ENCODE measurements around the gene C2CD4C.
"Not testable (repeated sequence)": the region's sequence is repeated elsewhere in the genome, so short reads cannot be mapped to it uniquely, and the experiment has no call there.

C2CD4C gene

DNA sequence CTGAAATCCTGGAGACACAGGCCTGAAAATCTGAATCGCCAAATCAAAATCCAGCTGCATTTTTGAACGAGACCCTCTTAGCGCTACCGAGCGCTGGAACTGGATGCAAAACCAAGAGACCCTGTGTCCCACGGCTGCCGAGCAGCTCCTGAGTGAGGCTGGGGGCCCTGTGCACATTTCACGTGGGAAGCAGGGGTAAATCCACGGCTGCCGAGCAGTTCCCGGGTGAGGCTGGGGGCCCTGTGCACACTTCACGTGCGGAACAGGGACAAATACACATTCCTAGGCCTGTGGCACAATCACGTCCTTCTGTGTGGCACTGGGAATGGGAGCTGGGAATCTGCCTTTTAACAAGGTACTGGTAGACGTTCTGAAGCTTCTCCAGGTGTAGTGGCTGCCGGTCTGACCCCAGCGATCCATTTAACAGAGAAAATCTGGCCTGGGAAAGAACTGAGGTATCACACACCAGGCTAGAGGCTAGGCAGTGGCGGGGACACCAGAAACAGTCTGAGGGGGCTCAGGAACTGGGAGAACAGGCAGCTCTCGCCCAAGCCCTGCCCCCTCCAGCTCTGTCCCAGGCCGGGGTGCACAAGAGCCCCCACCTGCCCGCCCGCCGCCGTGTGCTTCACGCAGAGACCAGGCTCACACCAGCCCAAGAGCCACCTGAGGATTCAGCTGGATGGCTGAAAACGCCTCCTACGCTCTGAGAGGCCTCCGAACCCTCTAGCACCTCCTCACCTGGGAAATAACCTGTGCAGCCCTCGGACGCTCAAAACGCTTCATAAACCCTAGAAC is 11.0 kb upstream of the C2CD4C start:
- Histone ChIP-seq H3K27ac (no peak overlapping the region), H3K4me3 (no peak overlapping the region)

DNA sequence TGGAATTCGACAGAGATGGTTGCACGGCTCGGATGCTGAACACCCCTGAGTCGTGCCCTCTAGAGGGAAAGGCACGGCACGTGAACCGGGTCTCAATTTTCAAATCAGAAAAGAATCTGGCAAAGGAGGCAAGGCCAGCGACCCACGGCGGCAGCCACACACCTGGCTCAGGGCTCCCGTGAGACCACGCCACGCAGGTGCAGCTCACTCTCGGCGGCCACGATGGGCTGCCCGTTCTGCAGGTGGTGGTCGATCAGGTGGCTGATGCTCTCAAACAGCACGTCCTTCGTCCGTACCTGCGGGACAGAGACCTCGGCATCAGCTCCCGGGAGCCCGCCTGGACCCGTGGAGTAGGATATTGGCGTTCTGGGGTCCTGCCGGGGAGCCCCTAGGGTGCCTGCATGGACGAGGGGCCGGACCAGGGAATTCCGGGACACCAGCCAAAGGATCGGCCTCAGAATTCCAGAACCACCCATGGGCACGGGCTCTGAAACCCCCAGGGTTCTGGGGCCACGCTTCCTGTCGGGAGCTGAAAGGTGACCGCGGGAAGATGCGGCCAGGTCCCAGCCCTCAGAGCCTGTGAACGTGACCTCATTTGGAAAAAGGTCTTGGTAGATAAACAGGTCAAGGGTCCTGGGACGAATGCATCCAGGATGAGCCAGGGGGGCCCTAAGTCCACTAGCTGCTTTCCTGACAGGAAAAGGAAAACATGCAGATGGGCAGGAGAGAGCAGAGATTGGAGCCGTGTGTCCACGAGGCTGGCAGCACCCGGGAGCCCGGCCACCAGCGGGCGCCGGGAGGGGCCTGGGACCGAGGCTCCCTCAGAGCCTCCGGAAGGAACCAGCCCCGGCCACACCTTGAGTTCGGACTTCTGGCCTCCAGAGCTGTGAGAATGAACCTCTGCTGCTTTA is 10.1 kb upstream of the C2CD4C start:
- H3K27ac ChIP-seq = no peak overlapping the region

DNA sequence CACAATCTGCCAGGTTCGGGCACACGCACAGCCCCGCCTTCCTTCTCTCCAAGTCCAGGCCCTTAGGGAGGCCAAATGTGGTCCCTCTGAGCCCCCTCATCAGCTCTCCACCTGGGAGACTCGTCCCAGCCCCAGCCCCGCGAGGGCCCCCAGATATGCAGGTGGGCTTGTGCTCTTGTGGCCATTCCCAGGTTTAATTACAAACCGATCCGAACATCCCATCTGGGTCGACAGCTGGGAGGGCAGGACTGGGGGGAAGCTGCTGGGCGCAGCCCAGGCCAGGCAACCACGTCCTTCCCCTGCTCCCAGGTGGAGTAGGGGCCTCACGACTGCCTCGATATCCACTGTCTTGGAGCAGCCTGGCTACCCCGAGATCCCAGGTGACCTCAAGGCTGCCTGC is 7.5 kb upstream of the C2CD4C start:
- no peak overlapping the region for H3K27ac ChIP-seq

More for the DNA sequence above, 10.1 kb upstream of the C2CD4C start:
- no peak overlapping the region for H3K4me3 ChIP-seq

DNA sequence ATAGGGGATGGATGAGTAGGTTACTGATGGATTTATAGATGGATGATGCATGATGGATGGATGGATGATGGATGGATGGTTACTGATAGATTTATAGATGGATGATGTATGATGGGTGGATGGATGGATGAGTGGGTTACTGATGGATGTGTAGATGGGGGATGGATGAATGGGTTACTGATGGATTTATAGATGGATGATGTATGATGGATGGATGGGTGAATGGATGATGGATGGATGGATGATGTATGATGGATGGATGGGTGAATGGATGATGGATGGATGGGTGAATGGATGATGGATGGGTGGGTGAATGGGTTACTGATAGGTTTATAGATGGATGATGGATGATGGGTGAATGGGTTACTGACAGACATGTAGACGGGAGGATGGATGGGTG is 6.3 kb upstream of the C2CD4C start:
- no peak overlapping the region for H3K4me3 ChIP-seq
- H3K27ac ChIP-seq = no peak overlapping the region

More for the DNA sequence above, 7.5 kb upstream of the C2CD4C start:
- no peak overlapping the region for H3K4me3 ChIP-seq

DNA sequence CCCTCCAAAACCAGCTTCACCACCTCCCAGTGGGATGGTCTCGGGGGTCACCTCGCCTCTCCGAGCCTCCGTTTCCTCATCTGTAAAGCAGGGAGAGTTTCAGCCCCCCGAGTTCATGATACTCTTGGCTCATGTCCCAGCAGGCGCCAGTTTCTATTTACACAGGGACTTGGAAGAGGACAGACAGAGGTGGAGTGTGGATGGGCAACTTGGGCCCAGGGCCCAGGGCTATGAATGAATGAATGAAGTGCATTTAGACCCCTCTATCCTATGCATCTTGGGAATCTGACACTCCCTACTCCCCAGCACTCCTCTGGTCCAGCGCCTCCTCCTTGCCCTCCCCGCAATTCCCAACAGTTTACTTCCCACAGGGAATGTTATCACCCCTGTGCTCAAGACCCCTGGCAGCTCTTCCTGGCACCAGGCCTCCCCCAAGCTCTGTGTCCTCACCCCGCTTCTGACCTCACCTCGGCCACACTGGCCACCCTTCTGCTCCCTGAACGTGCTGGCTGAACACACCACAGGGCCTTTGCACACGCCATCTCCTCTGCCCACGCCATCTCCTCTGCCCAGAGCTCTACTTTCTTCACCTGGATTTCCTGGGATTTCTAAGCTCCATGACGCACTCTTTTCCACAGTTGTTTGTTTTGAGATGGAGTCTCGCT is 4.9 kb upstream of the C2CD4C start:
- Histone ChIP-seq H3K27ac (no peak overlapping the region), H3K4me3 (no peak overlapping the region)

DNA sequence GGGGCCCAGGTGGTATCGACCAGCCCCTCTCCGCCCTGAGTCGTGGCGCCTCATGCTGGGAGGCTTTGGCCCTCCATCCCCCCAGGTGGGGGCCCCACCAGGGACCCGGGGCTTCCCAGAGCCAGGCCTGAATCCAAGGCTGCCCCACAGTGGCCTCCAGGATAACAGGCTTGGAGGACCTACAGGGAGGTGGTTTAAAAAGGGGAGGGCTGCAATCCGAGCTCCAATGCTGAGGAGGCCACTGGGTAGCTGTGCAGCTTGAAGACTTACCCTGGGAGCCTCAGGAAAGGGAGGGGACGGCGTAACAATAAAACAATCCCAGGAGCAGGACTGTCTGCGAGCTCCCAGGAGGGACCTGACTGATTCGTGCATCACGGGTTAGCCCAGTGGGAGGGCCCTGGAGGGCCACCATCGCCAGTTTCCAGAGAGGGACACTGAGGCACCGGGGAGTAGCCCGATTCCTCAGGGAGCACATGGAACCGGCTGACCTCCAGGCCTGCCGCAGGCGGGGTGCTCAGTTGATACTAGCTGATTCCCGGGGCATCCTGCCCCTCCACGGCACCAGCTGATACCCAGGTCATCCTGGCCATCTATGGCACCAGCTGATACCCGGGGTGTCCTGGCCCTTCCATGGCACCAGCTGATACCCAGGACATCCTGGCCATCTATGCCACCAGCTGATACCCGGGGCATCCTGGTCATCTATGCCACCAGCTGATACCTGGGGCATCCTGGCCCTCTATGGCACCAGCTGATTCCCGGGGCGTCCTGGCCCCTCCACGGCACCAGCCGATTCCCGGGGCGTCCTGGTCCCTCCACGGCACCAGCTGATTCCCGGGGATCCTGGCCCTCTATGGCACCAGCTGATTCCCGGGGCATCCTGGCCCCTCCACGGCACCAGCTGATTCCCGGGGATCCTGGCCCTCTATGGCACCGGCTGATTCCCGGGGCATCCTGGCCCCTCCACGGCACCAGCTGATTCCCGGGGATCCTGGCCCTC is 3.7 kb upstream of the C2CD4C start:
- Histone ChIP-seq H3K4me3 (no peak overlapping the region), H3K27ac (no peak overlapping the region)

DNA sequence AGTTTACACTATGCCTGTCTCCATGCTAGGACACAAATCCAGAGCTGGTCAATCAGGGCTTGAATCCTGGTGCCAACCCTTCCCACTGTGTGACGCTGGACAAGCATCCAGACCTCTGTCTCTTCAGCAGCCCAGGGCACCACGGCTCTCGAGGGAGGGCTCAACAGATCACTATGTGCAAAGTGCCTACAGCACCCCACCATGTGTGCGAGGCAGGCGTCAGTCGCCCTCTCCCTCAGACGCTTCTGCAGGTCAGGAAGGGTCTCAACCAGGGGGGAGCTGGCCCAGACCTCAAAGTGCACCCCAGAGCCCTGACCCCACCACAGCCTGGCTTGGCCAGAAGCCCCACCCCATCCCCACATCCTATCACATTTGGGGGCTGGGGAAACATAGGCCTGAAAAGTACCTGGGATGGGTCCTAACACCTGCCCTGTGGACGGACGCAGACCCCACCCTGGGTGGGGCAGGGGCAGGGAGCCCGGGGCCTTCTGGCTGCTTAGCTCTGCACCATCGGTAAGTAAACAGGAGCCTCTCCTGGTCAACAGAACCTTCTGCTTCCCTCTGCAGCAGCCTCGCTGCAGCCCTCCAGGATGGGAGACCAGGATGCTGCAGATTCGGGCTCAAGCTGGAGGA is 2.9 kb upstream of the C2CD4C start:
- Histone ChIP-seq H3K27ac (no peak overlapping the region), H3K4me3 (no peak overlapping the region)

DNA sequence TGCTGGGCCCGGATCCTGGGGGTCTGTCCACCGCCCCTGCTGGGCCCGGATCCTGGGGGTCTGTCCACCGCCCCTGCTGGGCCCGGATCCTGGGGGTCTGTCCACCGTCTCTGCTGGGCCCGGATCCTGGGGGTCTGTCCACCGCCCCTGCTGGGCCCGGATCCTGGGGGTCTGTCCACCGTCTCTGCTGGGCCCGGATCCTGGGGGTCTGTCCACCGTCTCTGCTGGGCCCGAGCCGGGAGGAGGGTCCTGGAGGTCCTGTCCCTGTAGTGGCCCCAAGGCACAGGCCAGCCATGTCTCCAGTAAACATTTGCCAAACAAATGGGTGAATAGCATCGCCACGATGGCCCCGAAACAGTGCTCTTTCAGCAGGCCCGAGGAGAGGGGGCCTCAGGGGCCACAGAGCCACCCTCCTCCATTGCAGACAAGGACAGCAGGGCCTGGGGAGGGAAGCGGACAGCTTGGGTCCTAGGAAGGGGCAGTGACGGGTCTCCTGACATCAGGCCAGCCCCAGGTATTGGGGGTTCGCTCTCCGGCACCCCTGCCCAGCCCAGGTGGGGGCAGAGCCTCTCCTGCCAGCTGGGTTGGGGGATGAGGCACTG is 2.3 kb upstream of the C2CD4C start:
- not testable (repeated sequence) for H3K4me3 ChIP-seq, H3K27ac ChIP-seq

DNA sequence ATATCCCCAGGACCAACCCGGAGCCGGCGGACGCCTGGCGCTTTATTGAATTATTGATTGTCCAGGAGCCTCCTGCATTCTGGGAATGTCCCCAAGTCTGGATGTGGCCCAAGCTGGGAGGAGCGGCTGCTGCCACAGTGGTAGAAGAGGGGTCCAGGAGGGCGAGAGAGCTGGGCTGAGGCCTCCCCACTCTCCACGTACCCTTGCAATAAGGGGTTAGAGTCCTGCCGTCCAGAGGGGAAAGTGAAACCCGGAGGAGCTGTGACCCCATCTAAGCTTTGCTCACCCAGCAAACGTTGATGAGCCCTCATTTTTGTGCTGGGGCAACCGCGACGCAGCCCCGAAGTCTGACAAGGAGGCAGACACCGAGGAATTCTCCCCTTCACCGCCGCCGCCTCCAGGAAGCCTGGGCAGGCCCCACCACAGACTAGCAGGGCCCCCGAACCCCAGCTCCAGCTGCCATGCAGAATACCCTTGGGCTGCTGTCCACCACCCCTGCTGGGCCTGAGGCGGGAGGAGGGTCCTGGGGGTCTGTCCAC is 1.4 kb upstream of the C2CD4C start:
- Histone ChIP-seq H3K4me3 (no peak overlapping the region), H3K27ac (no peak overlapping the region)

DNA sequence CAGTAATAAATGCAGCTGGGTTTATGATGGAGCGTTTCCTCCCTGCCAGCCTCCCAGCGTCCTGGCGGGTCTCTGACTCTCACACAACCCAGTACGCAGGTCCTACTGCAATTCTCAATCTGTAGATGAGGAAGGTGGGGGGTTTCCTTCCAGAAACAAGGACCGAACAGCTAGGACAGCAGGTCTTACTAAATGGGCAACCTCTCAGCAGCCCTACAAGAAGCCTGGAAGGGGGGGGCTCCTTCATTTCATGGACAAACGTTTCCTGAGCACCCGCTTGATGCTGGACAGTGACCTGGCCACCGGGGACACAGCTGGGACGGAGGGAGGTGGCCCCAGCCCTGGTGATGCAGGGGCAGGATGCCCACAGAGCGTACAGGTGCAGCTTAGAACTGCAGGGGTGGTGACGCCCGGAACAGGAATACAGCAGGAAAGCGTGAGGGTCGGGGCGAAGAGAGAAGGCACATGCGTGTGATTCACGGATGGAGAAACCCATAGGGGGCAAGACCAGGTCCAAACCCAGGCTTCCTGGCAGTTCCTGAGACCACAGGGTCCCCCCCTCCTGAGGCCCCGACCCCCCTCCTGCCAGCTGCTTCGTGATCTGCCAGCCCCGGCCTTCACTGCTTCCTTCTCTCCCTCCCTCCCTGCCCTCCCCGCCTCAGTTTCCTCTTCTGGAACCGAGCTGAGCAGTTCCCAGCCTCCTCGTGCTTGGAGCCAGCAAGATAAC is 732 bp upstream of the C2CD4C start:
- Histone ChIP-seq H3K27ac (no peak overlapping the region), H3K4me3 (peak overlapping the region in 5 of 7 experiments; percentile 15 to 47 (median 31))

DNA sequence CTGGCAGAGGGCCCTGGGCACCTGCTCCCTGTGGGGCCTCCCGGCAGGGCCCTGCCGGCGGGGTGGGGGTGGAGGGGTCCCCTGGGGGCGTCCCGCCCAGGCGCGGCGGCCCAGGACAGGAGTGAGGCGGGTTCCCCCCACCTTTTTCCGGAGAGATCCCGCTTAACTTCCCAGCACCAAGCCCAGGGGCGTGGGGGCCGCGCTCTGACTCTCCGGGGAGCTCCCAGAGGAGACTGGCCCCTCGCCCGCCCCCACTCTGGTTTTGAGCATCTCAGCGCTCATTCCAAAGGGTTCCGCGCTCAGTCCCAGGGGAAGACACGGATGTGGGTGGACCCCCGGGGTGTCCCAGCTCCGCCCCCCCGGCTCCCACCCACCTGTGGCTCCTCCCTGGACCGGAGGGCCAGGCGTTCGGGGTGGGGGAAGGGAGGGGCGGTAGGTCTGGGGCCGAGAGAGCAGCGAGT is 476 bp downstream of the C2CD4C start:
- peak overlapping the region; percentile 10 to 47 (median 31) for H3K4me3 ChIP-seq

DNA sequence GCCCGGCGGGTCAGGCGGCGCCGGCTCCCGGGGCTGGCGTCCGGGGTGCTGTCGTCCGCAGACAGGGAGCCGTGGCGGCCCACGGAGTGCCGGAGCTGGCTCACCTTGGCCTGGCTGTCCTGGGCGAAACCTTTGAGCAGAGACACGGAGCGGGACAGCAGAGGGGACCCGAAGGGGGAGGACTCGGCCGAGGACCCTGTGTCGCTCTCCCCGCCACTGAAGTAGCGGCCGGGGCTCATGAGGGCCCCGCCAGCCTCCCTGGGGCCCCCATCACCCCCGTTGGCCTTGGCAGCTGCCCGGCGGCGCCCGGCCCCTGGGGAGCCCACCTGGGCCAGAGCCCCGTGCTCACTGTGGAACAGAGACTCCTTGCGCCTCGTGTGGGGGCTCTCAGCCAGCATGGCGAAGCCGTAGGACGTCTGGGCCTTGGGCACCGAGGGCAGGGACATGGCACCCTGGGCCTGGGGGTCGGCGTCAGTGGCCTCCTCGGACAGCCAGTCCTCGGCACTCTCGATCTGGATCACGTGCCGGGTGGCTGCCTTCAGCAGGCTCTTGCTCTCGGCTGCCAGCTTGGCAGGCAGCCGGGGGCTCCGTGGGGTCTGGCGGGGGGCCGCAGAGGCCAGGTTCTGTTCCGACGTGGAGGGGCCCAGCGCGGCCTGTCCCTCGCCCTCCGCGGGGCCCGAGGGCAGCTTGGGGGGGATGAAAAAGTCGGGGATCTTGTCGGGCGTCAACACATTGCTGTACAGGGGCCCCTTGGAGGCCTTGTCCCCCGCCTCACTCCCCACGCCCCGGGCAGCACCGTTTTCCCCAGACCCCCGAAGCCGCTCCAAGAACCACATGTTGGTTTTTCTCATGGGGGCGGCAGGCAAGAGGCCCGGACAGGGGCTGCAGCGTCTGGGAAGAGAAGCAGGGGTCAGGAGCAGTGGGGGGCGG is 1.2 kb downstream of the C2CD4C start:
- Histone ChIP-seq H3K27ac (peak overlapping the region in 1 of 21 experiments; percentile 22), H3K4me3 (peak overlapping the region in 1 of 7 experiments; percentile 47)

More for the DNA sequence above, 476 bp downstream of the C2CD4C start:
- peak overlapping the region in 1 of 21 experiments; percentile 22 for H3K27ac ChIP-seq

DNA sequence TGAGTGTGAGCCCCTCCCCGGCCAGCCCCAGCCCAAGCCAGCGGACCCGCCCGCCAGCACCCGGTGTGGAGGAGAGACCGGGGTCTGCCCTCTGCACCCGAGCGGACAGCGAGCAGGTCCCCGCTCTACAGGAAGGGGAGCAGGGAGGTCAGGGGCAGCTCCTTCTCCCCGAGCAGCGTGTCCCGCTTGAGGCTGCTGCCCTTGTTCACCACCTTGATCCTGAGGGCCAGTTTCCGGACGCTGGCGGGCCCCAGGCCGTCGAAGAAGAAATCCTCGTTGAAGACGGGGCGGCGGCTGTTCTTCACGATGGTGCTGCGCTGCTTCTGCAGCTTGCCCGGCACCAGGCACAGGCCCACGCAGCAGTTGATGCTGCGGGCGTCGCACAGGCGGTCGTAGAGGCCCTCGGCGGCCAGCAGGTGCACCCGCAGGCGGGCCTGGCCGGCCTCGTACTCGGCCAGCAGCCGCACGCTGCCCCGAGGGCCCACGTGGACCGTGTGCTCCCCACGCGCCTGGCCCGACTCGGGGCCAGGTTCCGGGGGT is 1.9 kb downstream of the C2CD4C start:
- Histone ChIP-seq H3K4me3 (no peak overlapping the region), H3K27ac (no peak overlapping the region)

DNA sequence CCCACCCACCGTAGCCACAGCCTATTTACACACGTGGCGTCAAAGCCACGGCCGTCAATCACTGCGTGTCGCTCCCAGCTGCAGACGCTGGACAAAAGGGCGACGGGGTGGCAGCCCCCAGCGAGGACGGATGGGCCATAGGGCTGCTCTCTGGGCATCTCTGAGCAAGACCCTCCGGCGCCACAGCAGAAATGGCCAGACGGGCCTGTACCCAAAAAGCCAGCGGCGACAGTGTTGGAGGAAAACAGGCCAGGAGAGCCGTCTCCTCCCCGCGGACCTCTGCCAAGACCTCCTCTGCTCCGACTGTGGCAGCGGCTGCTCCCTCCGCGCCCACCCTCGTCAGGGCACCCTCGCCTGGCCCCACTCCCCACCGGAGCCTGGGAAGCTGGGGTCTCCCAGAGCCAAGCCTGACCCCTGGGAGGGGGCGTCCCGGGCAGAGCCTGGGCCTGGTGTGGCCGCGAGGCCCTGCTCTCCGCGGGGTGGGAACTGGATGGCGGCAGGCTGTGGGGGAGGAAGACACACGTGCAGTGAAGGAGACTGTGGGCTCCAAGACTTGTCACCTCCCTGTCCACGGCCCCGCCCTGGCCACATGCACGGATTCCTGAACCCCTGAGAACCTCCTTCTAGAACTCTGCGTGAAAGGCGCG is 2.7 kb downstream of the C2CD4C start:
- no peak overlapping the region for H3K27ac ChIP-seq
- no peak overlapping the region for H3K4me3 ChIP-seq
